Nephron progenitor cell (in vitro differentiated cells): ENCODE results near the gene NFATC2.

Source experiments
- DNase-seq: peaks from one replicate; pipeline ENCODE4 v3.0.0; 2021
- H3K27ac Mint-ChIP-seq: 2 replicates; pipeline ENCODE4 v1.8.0; 2021; ENCODE audit warnings: mild to moderate bottlenecking, moderate library complexity, mixed read lengths
- H3K27me3 Mint-ChIP-seq: 2 replicates; pipeline ENCODE4 v1.8.0; 2021; ENCODE audit warnings: mild to moderate bottlenecking, low read depth, mixed read lengths; ENCODE audit not compliant: poor library complexity
- H3K36me3 Mint-ChIP-seq: 2 replicates; pipeline ENCODE4 v1.8.0; 2021; ENCODE audit warnings: low read depth, mixed read lengths
- H3K4me1 Mint-ChIP-seq: 2 replicates; pipeline ENCODE4 v1.8.0; 2021; ENCODE audit warnings: mixed read lengths
- H3K4me3 Mint-ChIP-seq: 2 replicates; pipeline ENCODE4 v1.8.0; 2021; ENCODE audit warnings: mild to moderate bottlenecking, moderate library complexity, mixed read lengths
- H3K9me3 Mint-ChIP-seq: 2 replicates; pipeline ENCODE4 v1.8.0; 2021; ENCODE audit warnings: mild to moderate bottlenecking, moderate library complexity, mixed read lengths
- TF ChIP-seq, protein P1 (sequence below): fragments of 200-600 bp; sonication (generic); IDR thresholded peaks from 2 replicates; pipeline ENCODE4 v1.5.0; 2021; ENCODE audit warnings: antibody characterized with exemption

Gene NFATC2

DNA sequence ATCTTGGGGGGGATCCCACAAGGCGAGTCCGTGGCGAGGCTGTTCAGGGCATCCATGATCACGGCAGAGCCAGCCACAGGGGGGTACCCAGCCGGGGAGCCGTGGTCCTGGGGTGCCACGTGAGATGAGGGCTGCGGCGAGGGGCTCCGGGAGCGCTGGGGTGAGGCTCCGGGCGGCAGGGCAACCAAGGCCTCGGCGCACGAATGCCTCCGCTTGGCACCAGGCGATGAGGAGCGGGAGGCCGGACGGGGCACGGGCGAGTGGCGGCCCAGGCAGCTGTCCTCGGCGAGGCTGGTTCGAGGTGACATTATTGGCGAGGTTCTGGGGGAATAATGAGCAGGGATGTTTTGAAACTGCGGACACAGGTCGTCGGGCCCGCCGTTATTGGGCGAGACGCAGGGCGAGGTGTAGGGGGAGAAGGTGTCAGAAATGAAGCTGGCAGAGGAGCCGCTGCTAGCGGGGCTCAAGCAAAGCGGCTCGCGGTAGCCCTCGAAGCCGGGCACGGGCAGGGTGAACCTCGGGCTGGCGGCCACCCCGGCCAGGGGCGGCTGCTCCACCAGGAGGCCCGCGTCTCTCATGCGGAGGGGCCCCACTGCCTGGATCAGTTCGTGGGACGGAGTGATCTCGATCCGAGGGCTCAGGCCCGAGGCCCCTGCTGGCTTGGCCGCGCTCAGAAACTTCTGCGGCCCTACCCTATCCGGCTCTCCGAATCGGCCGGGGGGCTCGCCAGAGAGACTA is 19.1 kb downstream of the NFATC2 start:
- no peak for DNase-seq
- H3K4me1 Mint-ChIP-seq: peaks cover 35% of the 10 kb centered on the region
- no peaks in the 10 kb centered on the region for H3K9me3 Mint-ChIP-seq
- H3K4me3 Mint-ChIP-seq: no peak overlapping the region
- H3K27me3 Mint-ChIP-seq: peaks cover 4% of the 10 kb centered on the region
- H3K27ac Mint-ChIP-seq: no peak overlapping the region
- TF ChIP-seq, protein P1, sequence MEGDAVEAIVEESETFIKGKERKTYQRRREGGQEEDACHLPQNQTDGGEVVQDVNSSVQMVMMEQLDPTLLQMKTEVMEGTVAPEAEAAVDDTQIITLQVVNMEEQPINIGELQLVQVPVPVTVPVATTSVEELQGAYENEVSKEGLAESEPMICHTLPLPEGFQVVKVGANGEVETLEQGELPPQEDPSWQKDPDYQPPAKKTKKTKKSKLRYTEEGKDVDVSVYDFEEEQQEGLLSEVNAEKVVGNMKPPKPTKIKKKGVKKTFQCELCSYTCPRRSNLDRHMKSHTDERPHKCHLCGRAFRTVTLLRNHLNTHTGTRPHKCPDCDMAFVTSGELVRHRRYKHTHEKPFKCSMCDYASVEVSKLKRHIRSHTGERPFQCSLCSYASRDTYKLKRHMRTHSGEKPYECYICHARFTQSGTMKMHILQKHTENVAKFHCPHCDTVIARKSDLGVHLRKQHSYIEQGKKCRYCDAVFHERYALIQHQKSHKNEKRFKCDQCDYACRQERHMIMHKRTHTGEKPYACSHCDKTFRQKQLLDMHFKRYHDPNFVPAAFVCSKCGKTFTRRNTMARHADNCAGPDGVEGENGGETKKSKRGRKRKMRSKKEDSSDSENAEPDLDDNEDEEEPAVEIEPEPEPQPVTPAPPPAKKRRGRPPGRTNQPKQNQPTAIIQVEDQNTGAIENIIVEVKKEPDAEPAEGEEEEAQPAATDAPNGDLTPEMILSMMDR: no peak
- H3K36me3 Mint-ChIP-seq: no peaks in the 10 kb centered on the region

DNA sequence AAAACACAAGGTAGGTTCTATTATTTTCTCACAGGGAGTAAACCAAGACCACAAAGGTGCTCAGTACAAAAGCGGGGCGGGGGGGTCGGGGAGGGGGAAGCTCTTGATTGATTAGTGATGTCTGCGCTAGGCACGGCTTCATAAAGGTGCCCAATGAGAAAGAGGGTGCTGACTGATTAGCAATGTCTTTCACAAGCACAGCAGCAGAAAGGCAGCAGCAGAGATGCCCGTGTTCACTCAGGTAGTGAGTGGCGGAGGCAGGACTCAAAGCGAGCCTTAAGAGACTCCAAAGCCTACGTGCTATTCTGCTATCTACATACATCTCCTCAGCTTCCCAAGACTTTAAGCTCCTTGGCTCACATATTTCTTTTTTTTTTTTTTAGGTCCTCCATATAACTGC is 20.3 kb downstream of the NFATC2 start:
- no peak for DNase-seq
- Mint-ChIP-seq H3K4me3 (no peak overlapping the region), H3K27ac (no peak overlapping the region), H3K4me1 (peaks cover 31% of the 10 kb centered on the region), H3K9me3 (no peaks in the 10 kb centered on the region), H3K36me3 (no peaks in the 10 kb centered on the region), H3K27me3 (peaks cover 4% of the 10 kb centered on the region)
- TF ChIP-seq, protein P1: no peak

DNA sequence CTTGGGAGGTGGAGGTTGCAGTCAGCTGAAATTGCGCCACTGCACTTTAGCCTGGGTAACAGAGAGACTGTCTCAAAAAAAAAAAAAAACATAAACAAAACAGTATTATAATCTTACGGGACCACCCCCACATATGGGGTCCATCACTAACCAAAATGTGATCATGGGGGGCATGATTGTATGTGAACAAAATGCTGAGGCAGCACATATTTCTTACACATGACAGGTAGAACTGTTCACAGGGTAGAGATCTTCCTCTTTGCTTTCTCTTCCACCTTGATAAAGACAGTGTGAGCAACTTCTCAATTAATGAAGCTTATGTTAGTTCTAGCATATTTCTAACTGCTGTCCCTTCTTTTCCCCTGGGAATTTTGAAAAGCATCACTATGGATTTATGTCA is 24.7 kb downstream of the NFATC2 start:
- Mint-ChIP-seq H3K27me3 (peaks cover 15% of the 10 kb centered on the region), H3K4me3 (no peak overlapping the region), H3K36me3 (no peaks in the 10 kb centered on the region), H3K9me3 (no peaks in the 10 kb centered on the region), H3K4me1 (no peaks in the 10 kb centered on the region), H3K27ac (no peak overlapping the region)
- DNase-seq: no peak
- TF ChIP-seq, protein P1: no peak

DNA sequence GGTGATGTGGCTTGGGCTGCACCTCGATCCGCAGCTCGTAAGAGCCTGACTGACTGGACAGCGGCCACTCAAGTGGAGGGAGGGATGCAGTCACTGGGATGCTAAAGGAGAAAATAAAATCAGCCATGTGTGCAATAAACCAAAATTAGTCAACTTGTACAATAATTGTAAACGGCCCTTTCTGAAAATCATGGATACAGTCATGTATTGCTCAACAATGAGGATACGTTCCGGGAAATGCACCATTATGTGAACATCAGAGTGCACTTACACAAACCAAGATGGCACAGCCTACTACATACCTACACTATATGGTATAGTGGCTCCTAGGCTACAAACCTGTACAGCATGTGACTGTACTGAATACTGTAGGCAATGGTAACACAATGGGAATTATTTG is 25.7 kb downstream of the NFATC2 start:
- H3K4me1 Mint-ChIP-seq: no peaks in the 10 kb centered on the region
- H3K27ac Mint-ChIP-seq: no peak overlapping the region
- H3K36me3 Mint-ChIP-seq: no peaks in the 10 kb centered on the region
- H3K27me3 Mint-ChIP-seq: peaks cover 15% of the 10 kb centered on the region
- TF ChIP-seq, protein P1: no peak
- H3K4me3 Mint-ChIP-seq: no peak overlapping the region
- no peak for DNase-seq
- H3K9me3 Mint-ChIP-seq: no peaks in the 10 kb centered on the region

DNA sequence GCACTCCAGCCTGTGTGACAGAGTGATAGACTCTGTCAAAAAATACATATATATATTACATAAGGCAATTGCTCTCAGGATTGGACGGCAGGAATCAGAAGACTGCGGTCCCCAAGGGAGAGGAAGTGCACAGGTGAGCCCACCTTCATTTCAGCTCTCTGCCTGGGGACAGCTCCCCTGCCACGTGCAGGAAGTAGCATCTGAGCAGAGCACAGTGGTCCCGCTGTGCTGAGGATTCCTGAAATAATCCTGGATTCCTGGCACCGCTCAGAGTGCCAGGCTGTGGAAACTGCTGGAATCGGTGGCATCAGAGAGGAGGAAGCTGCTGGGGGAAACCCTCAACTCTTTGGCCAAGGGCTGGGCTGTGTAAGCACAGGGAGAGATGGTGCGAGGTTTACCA is 27.7 kb downstream of the NFATC2 start:
- H3K4me1 Mint-ChIP-seq: no peaks in the 10 kb centered on the region

More for the DNA sequence above, 27.7 kb downstream of the NFATC2 start:
- no peaks in the 10 kb centered on the region for H3K9me3 Mint-ChIP-seq
- H3K27me3 Mint-ChIP-seq: peaks cover 13% of the 10 kb centered on the region
- H3K4me3 Mint-ChIP-seq: no peak overlapping the region
- no peaks in the 10 kb centered on the region for H3K36me3 Mint-ChIP-seq
- no peak for DNase-seq
- TF ChIP-seq, protein P1: no peak
- H3K27ac Mint-ChIP-seq: no peak overlapping the region
